ENCODE results near the gene PRDM10.
"Not testable (repeated sequence)": the region's sequence is repeated elsewhere in the genome, so short reads cannot be mapped to it uniquely, and the experiment has no call there.

PRDM10 gene

GRCh38 chr11:130020323-130020722, 17.7 kb upstream of the PRDM10 start:
- H3K4me3 ChIP-seq (ENCODE audit: low read depth, low read length), result no peak overlapping the region

GRCh38 chr11:130015846-130016245, 13.2 kb upstream of the PRDM10 start:
- H3K4me3 ChIP-seq (ENCODE audit: low read depth, low read length), result not testable (repeated sequence)

- no peak overlapping the region for H3K4me3 ChIP-seq (ENCODE audit: low read depth, low read length)
Observed at GRCh38 chr11:130008326-130008725, 5.7 kb upstream of the PRDM10 start.

GRCh38 chr11:130006929-130007328, 4.3 kb upstream of the PRDM10 start:
- no peak overlapping the region for H3K4me3 ChIP-seq (ENCODE audit: low read depth, low read length)

GRCh38 chr11:130003717-130004001, 1.0 kb upstream of the PRDM10 start:
- H3K4me3 ChIP-seq (ENCODE audit: low read depth, low read length), result peak overlapping the region; percentile 77

- peak overlapping the region; percentile 77 for H3K4me3 ChIP-seq (ENCODE audit: low read depth, low read length)
Observed at GRCh38 chr11:130002846-130003716, 446 bp upstream of the PRDM10 start.

- H3K4me3 ChIP-seq (ENCODE audit: low read depth, low read length), result peak overlapping the region; percentile 77
Observed at GRCh38 chr11:130001461-130002351, 929 bp downstream of the PRDM10 start.

- peak overlapping the region; percentile 77 for H3K4me3 ChIP-seq (ENCODE audit: low read depth, low read length)
Observed at GRCh38 chr11:130000552-130001176, 2.0 kb downstream of the PRDM10 start.

GRCh38 chr11:129999407-129999806, 3.2 kb downstream of the PRDM10 start:
- H3K4me3 ChIP-seq (ENCODE audit: low read depth, low read length), result no peak overlapping the region

- no peak overlapping the region for H3K4me3 ChIP-seq (ENCODE audit: low read depth, low read length)
Observed at GRCh38 chr11:129998905-129999304, 3.7 kb downstream of the PRDM10 start.

- no peak overlapping the region for H3K4me3 ChIP-seq (ENCODE audit: low read depth, low read length)
Observed at GRCh38 chr11:129998107-129998506, 4.5 kb downstream of the PRDM10 start.

- no peak overlapping the region for H3K4me3 ChIP-seq (ENCODE audit: low read depth, low read length)
Observed at GRCh38 chr11:129997513-129997912, 5.1 kb downstream of the PRDM10 start.

GRCh38 chr11:129996113-129996870, 6.3 kb downstream of the PRDM10 start:
- H3K4me3 ChIP-seq (ENCODE audit: low read depth, low read length), result no peak overlapping the region

- H3K4me3 ChIP-seq (ENCODE audit: low read depth, low read length), result no peak overlapping the region
Observed at GRCh38 chr11:129995163-129995562, 7.5 kb downstream of the PRDM10 start.

- H3K4me3 ChIP-seq (ENCODE audit: low read depth, low read length), result no peak overlapping the region
Observed at GRCh38 chr11:129992161-129992944, 10.3 kb downstream of the PRDM10 start.

- H3K4me3 ChIP-seq (ENCODE audit: low read depth, low read length), result no peak overlapping the region
Observed at GRCh38 chr11:129989149-129989813, 13.4 kb downstream of the PRDM10 start.

GRCh38 chr11:129987950-129988349, 14.7 kb downstream of the PRDM10 start:
- H3K4me3 ChIP-seq (ENCODE audit: low read depth, low read length), result no peak overlapping the region

- H3K4me3 ChIP-seq (ENCODE audit: low read depth, low read length), result no peak overlapping the region
Observed at GRCh38 chr11:129985823-129986222, 16.8 kb downstream of the PRDM10 start.

- no peak overlapping the region for H3K4me3 ChIP-seq (ENCODE audit: low read depth, low read length)
Observed at GRCh38 chr11:129980086-129980485, 22.5 kb downstream of the PRDM10 start.

All from iPS-11a (cell line).